PC-3 (cell line): ENCODE measurements around the gene CAMK1D. TPM values are rescaled to one million over a fixed set of nuclear protein-coding genes. Genes with fewer than 3 reads are reported as not detected.
"Not testable (repeated sequence)": the region's sequence is repeated elsewhere in the genome, so short reads cannot be mapped to it uniquely, and the experiment has no call there.

ENCODE experiments used
- ATAC-seq: fragments of 200-7000 bp; cut with Tn5 transposase; 2 replicates; pipeline ENCODE4 v1.9.1; 2020; ENCODE audit warnings: mild to moderate bottlenecking, moderate library complexity
- BruUV-seq: library from RNA; stranded (reverse); fragments of 400-500 nt; replicated peaks from 2 replicates; lab custom pipeline; 2021; lab: Mats Ljungman, UMichigan
- CTCF ChIA-PET: fragments of 300-600 bp; sonication (Branson Sonifier 250); formaldehyde crosslinking; loops from one replicate; lab custom pipeline; 2022; ENCODE audit warnings: antibody characterized with exemption; lab: Charles Lee
- POLR2A ChIA-PET: fragments of 300-600 bp; sonication (Branson Sonifier 250); formaldehyde crosslinking; loops from one replicate; lab custom pipeline; 2022; ENCODE audit warnings: antibody characterized with exemption; ENCODE audit not compliant: unreplicated experiment; lab: Charles Lee
- DNase-seq: peaks from one replicate; pipeline ENCODE4 v3.0.0-alpha.2; 2015
- H2AFZ ChIP-seq: fragments of 300-600 bp; sonication (generic); 2 replicates; pipeline ENCODE4 v1.6.0; 2016; ENCODE audit warnings: antibody characterized with exemption, low read length
- H3F3A ChIP-seq: fragments of 300-600 bp; sonication (generic); one replicate; pipeline ENCODE4 v1.6.0; 2017; ENCODE audit warnings: antibody characterized with exemption, low read length, control low read depth, mild to moderate bottlenecking; ENCODE audit not compliant: unreplicated experiment
- H3K27ac ChIP-seq: fragments of 300-600 bp; sonication (generic); 2 replicates; pipeline ENCODE4 v1.5.1; 2016; ENCODE audit warnings: mild to moderate bottlenecking, low read length
- H3K27me3 ChIP-seq: fragments of 300-600 bp; sonication (generic); 2 replicates; pipeline ENCODE4 v1.6.1; 2016; ENCODE audit warnings: low read length, mixed read lengths
- H3K36me3 ChIP-seq: fragments of 300-600 bp; sonication (generic); 2 replicates; pipeline ENCODE4 v1.6.1; 2016; ENCODE audit warnings: low read depth, mixed run types, low read length, mixed read lengths
- H3K4me1 ChIP-seq: fragments of 300-600 bp; sonication (generic); 2 replicates; pipeline ENCODE4 v1.5.1; 2016; ENCODE audit warnings: low read length; ENCODE audit not compliant: insufficient read depth
- H3K4me2 ChIP-seq: fragments of 300-600 bp; sonication (generic); 2 replicates; pipeline ENCODE4 v1.6.0; 2016; ENCODE audit warnings: low read length
- H3K4me3 ChIP-seq: fragments of 300-600 bp; sonication (generic); 2 replicates; pipeline ENCODE4 v1.5.1; 2016; ENCODE audit warnings: mild to moderate bottlenecking, low read length, mixed read lengths
- H3K79me2 ChIP-seq: fragments of 300-600 bp; sonication (generic); 2 replicates; pipeline ENCODE4 v1.6.1; 2017; ENCODE audit warnings: low read length, mixed read lengths
- H3K9ac ChIP-seq: fragments of 300-600 bp; sonication (generic); 2 replicates; pipeline ENCODE4 v1.6.0; 2016; ENCODE audit warnings: mild to moderate bottlenecking, low read length
- H3K9me2 ChIP-seq: fragments of 300-600 bp; sonication (generic); replicated peaks from 2 replicates; pipeline ENCODE4 v1.6.1; 2016; ENCODE audit warnings: mixed run types, low read length, mixed read lengths
- H3K9me3 ChIP-seq: fragments of 300-600 bp; sonication (generic); 2 replicates; pipeline ENCODE4 v1.6.1; 2016; ENCODE audit warnings: low read length, mixed read lengths
- H4K20me1 ChIP-seq: fragments of 300-600 bp; sonication (generic); 2 replicates; pipeline ENCODE4 v1.6.1; 2016; ENCODE audit warnings: low read length, mixed read lengths
- CTCF ChIP-seq: fragments of 300-600 bp; sonication (generic); conservative IDR thresholded peaks from 2 replicates; pipeline ENCODE4 v1.5.1; 2017; ENCODE audit warnings: antibody characterized with exemption, low read depth, mild to moderate bottlenecking, low read length
- EZH2 ChIP-seq: fragments of 300-600 bp; sonication (generic); IDR thresholded peaks from one replicate; pipeline ENCODE4 v1.6.1; 2017; ENCODE audit warnings: antibody characterized with exemption, mild to moderate bottlenecking, low read length; ENCODE audit not compliant: unreplicated experiment
- EZH2phosphoT487 ChIP-seq: fragments of 300-600 bp; sonication (generic); IDR thresholded peaks from 2 replicates; pipeline ENCODE4 v1.6.1; 2018; ENCODE audit warnings: mild to moderate bottlenecking, antibody characterized with exemption, low read length, borderline replicate concordance
- intact Hi-C: fragments of 100-400 bp; cut with micrococcal nuclease; formaldehyde crosslinking; loops from 2 replicates; pipeline ENCODE4 v1.9.0; 2023
- total RNA-seq: library from RNA; depleted of rRNA; stranded (reverse); fragments of >200 nt; gene quantifications from 2 replicates; pipeline ENCODE4 v1.2.3, GENCODE V29; 2014

The CAMK1D gene
- total RNA-seq, 1 experiment from 2014 or later = 1.3 TPM

- POLR2A ChIA-PET = no interaction called here
- no peak overlapping the region for H3K9ac ChIP-seq
Observed at GRCh38 chr10:12351889-12352288, 2.5 kb downstream of the CAMK1D start.

GRCh38 chr10:12353399-12354242, 4.3 kb downstream of the CAMK1D start:
- TF ChIP-seq CTCF = no peak
- no peak for TF ChIP-seq EZH2phosphoT487
- TF ChIP-seq EZH2 = no peak
- H3K4me3 ChIP-seq = no peak overlapping the region

More at GRCh38 chr10:12351889-12352288, 2.5 kb downstream of the CAMK1D start:
- H3K4me2 ChIP-seq = 0 out of 2 replicates have a peak overlapping the region, but pooled peaks have one; percentile 96
- no peaks in the 10 kb centered on the region for H3K27me3 ChIP-seq
- DNase-seq (no peak), ATAC-seq (no peak)
- no peaks in the 10 kb centered on the region for H3K79me2 ChIP-seq
- H2AFZ ChIP-seq = no peak overlapping the region
- no peaks in the 10 kb centered on the region for H3F3A ChIP-seq
- TF ChIP-seq EZH2 (no peak), CTCF (no peak), EZH2phosphoT487 (no peak)
- H3K4me3 ChIP-seq = no peak overlapping the region
- H4K20me1 ChIP-seq = no peaks in the 10 kb centered on the region
- peaks cover 8% of the 10 kb centered on the region; the same call in 1 of the 2 replicates for H3K4me1 ChIP-seq
- no peaks in the 10 kb centered on the region for H3K36me3 ChIP-seq
- no peak overlapping the region for H3K27ac ChIP-seq
- H3K9me2 ChIP-seq = no peaks in the 10 kb centered on the region
- no TSS peak for BruUV-seq
- CTCF ChIA-PET = no interaction called here
- intact Hi-C loops = loop anchor here (5.0 kb wide), 3 partner anchors 45 to 360 kb away; no protein-coding TSS in a partner anchor
- H3K9me3 ChIP-seq = no peaks in the 10 kb centered on the region

GRCh38 chr10:12354696-12355095, 5.3 kb downstream of the CAMK1D start:
- BruUV-seq, H3K4me3 ChIP-seq, H3K27me3 ChIP-seq, H3K4me1 ChIP-seq, H3K4me2 ChIP-seq, H3K9me3 ChIP-seq, H2AFZ ChIP-seq, H4K20me1 ChIP-seq, H3K9me2 ChIP-seq, H3F3A ChIP-seq, H3K9ac ChIP-seq, ATAC-seq, H3K79me2 ChIP-seq, H3K36me3 ChIP-seq, DNase-seq, POLR2A ChIA-PET, H3K27ac ChIP-seq: not testable (repeated sequence)
- CTCF ChIA-PET = interaction anchor here (0.6 kb wide), 2 partner anchors 302 to 1960 kb away, joined by 4 to 6 read pairs; no protein-coding TSS in a partner anchor
- intact Hi-C loops = loop anchor here (5.0 kb wide), 3 partner anchors 43 to 358 kb away; no protein-coding TSS in a partner anchor

More at GRCh38 chr10:12353399-12354242, 4.3 kb downstream of the CAMK1D start:
- Histone ChIP-seq H3K9me3 (no peaks in the 10 kb centered on the region), H3K36me3 (no peaks in the 10 kb centered on the region), H3F3A (no peaks in the 10 kb centered on the region), H3K27me3 (no peaks in the 10 kb centered on the region), H3K79me2 (no peaks in the 10 kb centered on the region), H3K9ac (no peak overlapping the region), H3K4me1 (peaks cover 8% of the 10 kb centered on the region; the same call in 1 of the 2 replicates), H3K27ac (no peak overlapping the region), H3K4me2 (peak overlapping the region; percentile 22; the same call in 1 of the 2 replicates), H4K20me1 (no peaks in the 10 kb centered on the region), H2AFZ (no peak overlapping the region), H3K9me2 (no peaks in the 10 kb centered on the region)
- intact Hi-C loops = loop anchor here (5.0 kb wide), 3 partner anchors 44 to 359 kb away; no protein-coding TSS in a partner anchor
- CTCF ChIA-PET = no interaction called here
- POLR2A ChIA-PET = no interaction called here
- ATAC-seq (0 out of 2 replicates have a peak, but pooled peaks have one; percentile 19), DNase-seq (peak; percentile 16)
- no TSS peak for BruUV-seq
